ENCODE data around the gene DCXR.

DNA sequence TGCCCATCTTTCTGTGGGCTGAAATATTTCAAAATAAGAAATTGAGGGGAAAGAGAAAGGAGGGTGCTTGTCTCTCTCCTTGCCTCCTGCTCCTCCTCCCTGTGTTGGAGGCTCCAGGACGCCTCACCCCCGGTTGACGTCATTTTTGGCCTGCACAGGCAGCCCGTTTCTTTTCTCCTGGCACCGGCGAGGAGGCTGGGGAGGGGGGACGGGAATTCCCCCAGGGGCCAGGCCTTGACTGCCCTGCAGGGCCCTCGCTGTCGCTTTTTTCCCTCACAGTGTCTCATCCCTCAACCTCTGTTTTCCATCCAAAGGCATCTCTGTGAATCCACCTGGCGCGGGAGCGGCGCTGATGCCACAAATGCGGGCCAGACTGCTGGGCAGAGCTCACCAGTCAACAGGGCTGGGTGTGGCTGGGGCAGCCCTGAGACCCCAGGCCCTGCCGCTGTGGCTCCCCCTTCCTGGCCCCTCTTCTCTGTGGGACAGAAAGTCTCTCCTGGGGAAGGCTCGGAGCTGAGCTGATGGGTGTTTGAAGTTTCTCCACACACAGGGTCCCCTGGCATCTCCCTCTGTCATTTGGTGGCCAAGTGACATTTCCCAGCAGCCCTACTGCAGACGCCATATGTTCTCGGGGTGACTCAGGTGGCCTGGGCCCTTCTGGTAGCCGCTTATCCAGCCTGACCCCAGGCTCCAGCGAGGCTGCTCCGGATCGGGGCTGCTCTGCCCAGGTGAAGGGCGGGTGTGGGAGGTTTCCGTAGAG, 30.8 kb downstream of the DCXR start:
- no peak for TF ChIP-seq MTA1 (CRISPR knock-in tag; IDR thresholded peaks at IDR 0.05; ENCODE audit: borderline replicate concordance)
- no peak for TF ChIP-seq POLR2AphosphoS5 (IDR thresholded peaks at IDR 0.05; ENCODE audit: low read depth, low read length)
- no peak for TF ChIP-seq EP300 (IDR thresholded peaks at IDR 0.05; ENCODE audit: low read depth in 2 of 2, low read length in 2 of 2)
- TF ChIP-seq EP300 (CRISPR knock-in tag; IDR thresholded peaks at IDR 0.05; ENCODE audit: borderline replicate concordance), result no peak
- TF ChIP-seq, protein P1, sequence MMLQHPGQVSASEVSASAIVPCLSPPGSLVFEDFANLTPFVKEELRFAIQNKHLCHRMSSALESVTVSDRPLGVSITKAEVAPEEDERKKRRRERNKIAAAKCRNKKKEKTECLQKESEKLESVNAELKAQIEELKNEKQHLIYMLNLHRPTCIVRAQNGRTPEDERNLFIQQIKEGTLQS (CRISPR knock-in tag; IDR thresholded peaks at IDR 0.05), result no peak
- no peak for TF ChIP-seq SIN3B (IDR thresholded peaks at IDR 0.05; ENCODE audit: low read length)
- TF ChIP-seq, protein P2, sequence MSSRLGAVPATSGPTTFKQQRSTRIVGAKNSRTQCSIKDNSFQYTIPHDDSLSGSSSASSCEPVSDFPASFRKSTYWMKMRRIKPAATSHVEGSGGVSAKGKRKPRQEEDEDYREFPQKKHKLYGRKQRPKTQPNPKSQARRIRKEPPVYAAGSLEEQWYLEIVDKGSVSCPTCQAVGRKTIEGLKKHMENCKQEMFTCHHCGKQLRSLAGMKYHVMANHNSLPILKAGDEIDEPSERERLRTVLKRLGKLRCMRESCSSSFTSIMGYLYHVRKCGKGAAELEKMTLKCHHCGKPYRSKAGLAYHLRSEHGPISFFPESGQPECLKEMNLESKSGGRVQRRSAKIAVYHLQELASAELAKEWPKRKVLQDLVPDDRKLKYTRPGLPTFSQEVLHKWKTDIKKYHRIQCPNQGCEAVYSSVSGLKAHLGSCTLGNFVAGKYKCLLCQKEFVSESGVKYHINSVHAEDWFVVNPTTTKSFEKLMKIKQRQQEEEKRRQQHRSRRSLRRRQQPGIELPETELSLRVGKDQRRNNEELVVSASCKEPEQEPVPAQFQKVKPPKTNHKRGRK (CRISPR knock-in tag; IDR thresholded peaks at IDR 0.05), result no peak
- TF ChIP-seq, protein P3, sequence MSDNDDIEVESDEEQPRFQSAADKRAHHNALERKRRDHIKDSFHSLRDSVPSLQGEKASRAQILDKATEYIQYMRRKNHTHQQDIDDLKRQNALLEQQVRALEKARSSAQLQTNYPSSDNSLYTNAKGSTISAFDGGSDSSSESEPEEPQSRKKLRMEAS (IDR thresholded peaks at IDR 0.05), result no peak
- no peak for TF ChIP-seq POGZ (CRISPR knock-in tag; IDR thresholded peaks at IDR 0.05)
- TF ChIP-seq TCF7L2 (IDR thresholded peaks at IDR 0.05; ENCODE audit: low read depth, low read length), result no peak
- TF ChIP-seq U2AF1 (optimal IDR thresholded peaks at IDR 0.05; ENCODE audit: low read depth, low read length), result no peak
- no peak for TF ChIP-seq RAD21 (CRISPR knock-in tag; IDR thresholded peaks at IDR 0.05)
- no peak for TF ChIP-seq SMARCE1 (IDR thresholded peaks at IDR 0.05; ENCODE audit: borderline replicate concordance)
